Activated T-helper 17 cell treated with anti-CD3 and anti-CD28 coated beads, Interleukin-2, amount 50 U/mL, for 72 hours (primary cell): Measurements from ENCODE around the gene PTPA. TPM values are rescaled to one million over a fixed set of nuclear protein-coding genes. Genes with fewer than 3 reads are reported as not detected.

ENCODE experiments used
- ATAC-seq: fragments of 150-1000 bp; cut with Tn5 transposase; replicated peaks from 2 replicates; pipeline ENCODE4 v1.10.0; 2021; ENCODE audit warnings: mild to moderate bottlenecking, moderate library complexity
- H3K27ac Mint-ChIP-seq: one replicate; pipeline ENCODE4 v1.8.0; 2022; ENCODE audit warnings: mixed read lengths
- H3K27me3 Mint-ChIP-seq: one replicate; pipeline ENCODE4 v1.8.0; 2022; ENCODE audit warnings: mixed read lengths
- H3K36me3 Mint-ChIP-seq: one replicate; pipeline ENCODE4 v1.8.0; 2022; ENCODE audit warnings: low read depth, mild to moderate bottlenecking, mixed read lengths
- H3K4me1 Mint-ChIP-seq: one replicate; pipeline ENCODE4 v1.8.0; 2022; ENCODE audit warnings: mixed read lengths
- H3K4me3 Mint-ChIP-seq: one replicate; pipeline ENCODE4 v1.8.0; 2022; ENCODE audit warnings: mild to moderate bottlenecking, mixed read lengths
- H3K9me3 Mint-ChIP-seq: one replicate; pipeline ENCODE4 v1.8.0; 2022; ENCODE audit warnings: mixed read lengths
- total RNA-seq, 2 donors: library from RNA; stranded (reverse); gene quantifications; one replicate each; pipeline ENCODE4 v1.2.3, GENCODE V29; 2022

PTPA gene
- total RNA-seq: 100 to 1,000 TPM in 1 of 2 donors, 10 to 100 TPM in 1; 77.9 to 131 TPM

- peaks cover 16% of the 10 kb centered on the region for H3K4me1 Mint-ChIP-seq
- ATAC-seq: peak; percentile 92
- H3K27me3 Mint-ChIP-seq: no peaks in the 10 kb centered on the region
- no peaks in the 10 kb centered on the region for H3K9me3 Mint-ChIP-seq
- peak within 1 kb of the TSS; percentile 90 for H3K27ac Mint-ChIP-seq
- H3K36me3 Mint-ChIP-seq: no peaks in the 10 kb centered on the region
- H3K4me3 Mint-ChIP-seq: peak within 1 kb of the TSS; percentile 92
These were observed at the start of gene PTPA, which contains the start of gene CRAT for GRCh38 chr9:129110740-129111527. PTPA (plus strand) TSS chr9:129111415; CDS start chr9:129111601, 186 bp downstream. CRAT (minus strand) TSS chr9:129110793; CDS start chr9:129110509, 284 bp downstream.

DNA sequence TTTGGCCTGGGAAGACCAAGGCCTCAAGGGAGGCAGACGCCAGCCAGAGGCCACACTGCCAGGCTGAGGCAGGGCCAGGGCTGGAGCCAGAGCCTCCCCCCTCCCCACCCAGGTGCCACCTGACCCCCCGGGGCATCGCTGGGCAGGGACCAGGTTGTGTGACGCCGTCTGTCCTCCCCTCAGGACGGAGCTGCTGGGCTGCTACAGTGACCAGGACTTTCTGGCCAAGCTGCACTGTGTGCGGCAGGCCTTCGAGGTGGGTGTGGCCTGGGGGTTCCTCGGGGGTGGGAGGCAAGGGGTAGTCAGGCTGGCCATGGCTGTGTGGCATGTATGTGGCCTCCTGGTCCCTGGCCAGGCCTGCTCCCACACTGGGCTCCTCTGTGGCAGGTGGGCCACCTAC, 48.2 kb upstream of the PTPA start:
- no peaks in the 10 kb centered on the region for H3K4me1 Mint-ChIP-seq
- peaks cover 32% of the 10 kb centered on the region for H3K36me3 Mint-ChIP-seq
- H3K27me3 Mint-ChIP-seq: no peaks in the 10 kb centered on the region
- no peaks in the 10 kb centered on the region for H3K9me3 Mint-ChIP-seq
- no peak overlapping the region for H3K27ac Mint-ChIP-seq
- ATAC-seq: no peak
- H3K4me3 Mint-ChIP-seq: no peak overlapping the region

- Mint-ChIP-seq H3K9me3 (no peaks in the 10 kb centered on the region), H3K4me3 (no peak overlapping the region), H3K4me1 (peaks cover 3% of the 10 kb centered on the region), H3K27me3 (no peaks in the 10 kb centered on the region), H3K27ac (no peak overlapping the region), H3K36me3 (peaks cover 36% of the 10 kb centered on the region)
- no peak for ATAC-seq
These were observed 46.7 kb upstream of the PTPA start for GRCh38 chr9:129064499-129064908.

DNA sequence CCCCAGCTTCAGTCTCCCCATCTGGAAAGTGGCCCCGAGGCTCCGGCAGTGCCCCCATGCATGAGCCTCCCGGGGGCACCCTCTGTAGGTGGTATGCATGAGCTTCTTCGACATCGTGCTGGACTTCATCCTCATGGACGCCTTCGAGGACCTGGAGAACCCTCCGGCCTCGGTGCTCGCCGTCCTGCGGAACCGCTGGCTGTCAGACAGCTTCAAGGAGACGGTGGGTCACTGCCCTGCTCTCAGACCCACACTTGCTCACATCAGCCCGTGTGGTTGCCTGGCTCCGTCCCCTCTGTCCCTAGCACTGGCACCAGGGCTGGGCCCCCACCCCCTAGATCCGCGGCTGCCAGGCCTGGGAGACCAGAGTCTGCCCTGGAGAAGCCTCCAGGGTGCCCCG, 43.1 kb upstream of the PTPA start:
- Mint-ChIP-seq H3K9me3 (no peaks in the 10 kb centered on the region), H3K27ac (peak overlapping the region; percentile 89), H3K27me3 (no peaks in the 10 kb centered on the region)

DNA sequence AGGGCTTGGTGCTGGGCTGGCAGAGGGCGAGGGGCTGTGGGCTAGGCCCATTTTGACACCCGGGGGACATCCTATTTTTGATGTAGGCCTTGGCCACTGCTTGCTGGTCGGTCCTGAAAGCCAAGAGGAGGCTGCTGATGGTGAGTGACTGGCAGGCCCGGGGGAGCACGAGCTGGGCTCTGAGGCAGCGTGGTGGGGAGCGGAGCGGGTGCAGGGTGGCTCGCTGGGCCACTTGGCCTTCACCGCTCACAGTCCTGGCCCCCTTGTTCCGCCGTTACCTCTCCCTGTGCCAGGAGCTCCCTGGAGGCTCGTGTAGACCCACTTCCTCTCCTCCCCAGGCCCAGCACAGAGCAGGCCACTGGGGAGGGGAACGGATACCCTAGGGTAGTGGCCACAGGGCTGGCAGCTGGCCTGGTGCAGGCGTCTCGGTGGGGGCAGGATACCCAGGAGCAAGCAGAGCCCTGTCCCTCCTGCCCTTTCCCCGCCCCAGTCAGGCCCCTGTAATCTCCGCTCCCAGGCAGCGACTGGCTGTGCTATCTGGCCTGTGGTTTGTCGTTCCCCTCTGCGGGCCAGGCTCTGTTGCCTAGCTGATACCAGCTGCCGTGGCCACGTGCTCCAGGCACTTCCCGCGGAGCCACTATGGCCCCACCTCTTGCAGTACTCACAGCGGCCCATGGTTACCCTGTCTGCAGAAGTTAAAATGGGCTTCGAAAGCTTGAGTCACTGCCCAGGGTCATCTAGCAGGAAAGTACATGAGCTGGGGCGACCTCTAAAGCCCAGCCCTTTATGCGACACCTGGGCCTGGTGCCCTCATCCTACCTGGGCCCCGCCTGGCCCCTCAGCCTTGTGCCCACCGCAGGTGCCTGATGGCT, 42.0 kb upstream of the PTPA start:
- peaks cover 22% of the 10 kb centered on the region for H3K36me3 Mint-ChIP-seq
- no peaks in the 10 kb centered on the region for H3K27me3 Mint-ChIP-seq
- peak overlapping the region; percentile 52 for H3K4me3 Mint-ChIP-seq
- H3K9me3 Mint-ChIP-seq: no peaks in the 10 kb centered on the region
- peaks cover 3% of the 10 kb centered on the region for H3K4me1 Mint-ChIP-seq
- H3K27ac Mint-ChIP-seq: peak overlapping the region; percentile 89
- peak; percentile 87 for ATAC-seq

More for the DNA sequence above, 43.1 kb upstream of the PTPA start:
- Mint-ChIP-seq H3K4me1 (peaks cover 3% of the 10 kb centered on the region), H3K36me3 (peaks cover 30% of the 10 kb centered on the region), H3K4me3 (peak overlapping the region; percentile 52)
- ATAC-seq: no peak

GRCh38 chr9:129069862-129070641, 41.2 kb upstream of the PTPA start:
- no peak for ATAC-seq
- peak overlapping the region; percentile 52 for H3K4me3 Mint-ChIP-seq
- no peaks in the 10 kb centered on the region for H3K9me3 Mint-ChIP-seq
- peak overlapping the region; percentile 89 for H3K27ac Mint-ChIP-seq
- no peaks in the 10 kb centered on the region for H3K27me3 Mint-ChIP-seq
- peaks cover 15% of the 10 kb centered on the region for H3K36me3 Mint-ChIP-seq
- peaks cover 3% of the 10 kb centered on the region for H3K4me1 Mint-ChIP-seq

DNA sequence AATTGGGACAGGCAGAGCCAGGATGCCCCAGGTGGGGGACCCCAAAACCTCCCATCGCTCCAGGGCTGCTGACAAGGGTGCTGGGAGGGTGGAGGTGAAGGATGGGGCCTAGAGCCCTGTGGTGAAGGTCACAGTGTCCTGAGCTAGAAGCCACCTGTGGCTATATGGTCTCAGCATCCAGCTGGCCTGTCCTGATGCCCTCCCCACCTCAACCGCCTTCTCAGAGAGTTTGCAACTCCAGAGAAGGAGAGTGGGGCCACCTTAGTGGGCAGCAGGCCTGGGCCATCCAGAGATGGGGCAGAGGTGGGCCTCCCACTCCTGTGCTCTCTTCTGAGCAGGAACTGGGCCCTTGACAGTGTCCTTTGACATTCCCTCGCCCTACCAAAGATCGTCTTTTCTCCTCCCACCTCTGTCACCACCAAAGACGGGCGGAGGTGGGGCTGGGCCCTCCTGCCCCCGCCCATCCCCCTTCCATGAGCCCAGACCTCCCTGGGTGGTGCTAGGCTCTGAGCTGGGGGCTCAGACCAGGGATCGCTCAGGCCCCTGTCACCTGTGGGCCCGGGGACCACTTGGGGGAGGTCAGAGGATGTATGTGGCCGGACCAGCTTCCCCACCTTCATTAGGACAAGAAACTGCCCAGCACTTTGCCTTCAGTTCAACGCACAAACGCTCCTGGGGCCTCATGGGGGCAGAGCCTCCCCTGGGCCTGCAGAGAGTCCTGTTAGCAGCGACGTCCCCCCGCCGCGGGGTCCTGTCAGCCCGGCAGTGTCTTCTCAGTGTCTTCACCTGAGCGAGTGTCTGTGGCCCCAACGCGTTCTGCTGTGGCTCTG, 40.3 kb upstream of the PTPA start:
- H3K27ac Mint-ChIP-seq: no peak overlapping the region
- H3K4me3 Mint-ChIP-seq: no peak overlapping the region
- H3K9me3 Mint-ChIP-seq: no peaks in the 10 kb centered on the region
- ATAC-seq: no peak
- H3K27me3 Mint-ChIP-seq: no peaks in the 10 kb centered on the region
- peaks cover 7% of the 10 kb centered on the region for H3K36me3 Mint-ChIP-seq
- H3K4me1 Mint-ChIP-seq: peaks cover 8% of the 10 kb centered on the region

DNA sequence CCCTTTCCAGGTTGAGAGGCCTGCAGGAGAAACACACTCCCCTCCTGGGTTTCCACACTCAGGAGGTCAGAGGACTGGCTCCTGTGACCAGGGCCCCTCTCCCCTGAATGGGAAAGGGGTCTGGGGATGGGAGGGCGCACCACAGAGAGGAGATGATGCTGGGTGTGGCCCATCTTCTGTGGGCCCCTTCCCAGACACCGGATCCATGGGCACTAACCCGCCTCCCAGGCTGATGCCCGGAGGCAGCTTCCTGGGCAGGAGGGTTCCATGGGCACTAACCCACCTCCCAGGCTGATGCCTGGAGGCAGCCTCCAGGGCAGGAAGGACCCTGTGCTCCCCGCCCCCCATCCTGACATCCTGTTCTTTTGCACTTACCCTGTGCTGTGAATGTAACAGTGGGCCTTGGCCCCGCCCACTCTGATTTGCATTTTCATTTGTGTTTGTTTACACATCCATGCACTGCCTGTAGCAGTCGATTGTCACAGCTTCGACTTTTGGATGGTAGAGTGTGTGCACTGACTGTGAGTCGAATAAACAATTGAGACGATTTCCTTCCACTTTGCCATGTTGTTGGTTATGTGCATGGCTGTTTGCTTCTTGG, 39.6 kb upstream of the PTPA start:
- no peak for ATAC-seq
- H3K27me3 Mint-ChIP-seq: no peaks in the 10 kb centered on the region
- H3K27ac Mint-ChIP-seq: no peak overlapping the region
- peaks cover 8% of the 10 kb centered on the region for H3K4me1 Mint-ChIP-seq
- peaks cover 5% of the 10 kb centered on the region for H3K36me3 Mint-ChIP-seq
- H3K9me3 Mint-ChIP-seq: no peaks in the 10 kb centered on the region
- H3K4me3 Mint-ChIP-seq: no peak overlapping the region

GRCh38 chr9:129072171-129072570, 39.0 kb upstream of the PTPA start:
- Mint-ChIP-seq H3K27ac (no peak overlapping the region), H3K36me3 (peaks cover 5% of the 10 kb centered on the region), H3K4me3 (no peak overlapping the region), H3K27me3 (no peaks in the 10 kb centered on the region), H3K4me1 (peaks cover 8% of the 10 kb centered on the region), H3K9me3 (no peaks in the 10 kb centered on the region)
- no peak for ATAC-seq

DNA sequence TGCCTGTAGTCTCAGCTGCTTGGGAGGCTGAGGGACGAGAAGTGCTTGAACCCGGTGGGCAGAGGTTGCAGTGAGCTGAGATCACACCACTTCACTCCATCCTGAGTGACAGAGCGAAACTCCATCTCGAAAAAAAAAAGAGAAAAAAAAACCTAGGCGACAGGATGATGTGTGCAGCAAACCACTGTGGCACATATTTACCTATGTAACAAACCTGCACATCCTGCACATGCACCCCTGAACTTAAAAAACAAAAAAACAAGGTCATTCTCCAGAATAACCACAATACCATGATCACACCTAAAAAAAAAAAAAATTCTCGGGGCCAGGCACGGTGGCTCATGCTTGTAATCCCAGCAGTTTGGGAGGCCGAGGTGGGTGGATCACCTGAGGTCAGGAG, 37.8 kb upstream of the PTPA start:
- H3K36me3 Mint-ChIP-seq: peaks cover 5% of the 10 kb centered on the region
- no peaks in the 10 kb centered on the region for H3K9me3 Mint-ChIP-seq
- H3K4me3 Mint-ChIP-seq: peak overlapping the region; percentile 21
- H3K27ac Mint-ChIP-seq: peak overlapping the region; percentile 67
- peaks cover 8% of the 10 kb centered on the region for H3K4me1 Mint-ChIP-seq
- H3K27me3 Mint-ChIP-seq: no peaks in the 10 kb centered on the region
- peak; percentile 61 for ATAC-seq

GRCh38 chr9:129074106-129074505, 37.1 kb upstream of the PTPA start:
- Mint-ChIP-seq H3K36me3 (no peaks in the 10 kb centered on the region), H3K4me3 (no peak overlapping the region), H3K9me3 (no peaks in the 10 kb centered on the region), H3K27ac (no peak overlapping the region), H3K4me1 (peaks cover 5% of the 10 kb centered on the region), H3K27me3 (no peaks in the 10 kb centered on the region)
- no peak for ATAC-seq

DNA sequence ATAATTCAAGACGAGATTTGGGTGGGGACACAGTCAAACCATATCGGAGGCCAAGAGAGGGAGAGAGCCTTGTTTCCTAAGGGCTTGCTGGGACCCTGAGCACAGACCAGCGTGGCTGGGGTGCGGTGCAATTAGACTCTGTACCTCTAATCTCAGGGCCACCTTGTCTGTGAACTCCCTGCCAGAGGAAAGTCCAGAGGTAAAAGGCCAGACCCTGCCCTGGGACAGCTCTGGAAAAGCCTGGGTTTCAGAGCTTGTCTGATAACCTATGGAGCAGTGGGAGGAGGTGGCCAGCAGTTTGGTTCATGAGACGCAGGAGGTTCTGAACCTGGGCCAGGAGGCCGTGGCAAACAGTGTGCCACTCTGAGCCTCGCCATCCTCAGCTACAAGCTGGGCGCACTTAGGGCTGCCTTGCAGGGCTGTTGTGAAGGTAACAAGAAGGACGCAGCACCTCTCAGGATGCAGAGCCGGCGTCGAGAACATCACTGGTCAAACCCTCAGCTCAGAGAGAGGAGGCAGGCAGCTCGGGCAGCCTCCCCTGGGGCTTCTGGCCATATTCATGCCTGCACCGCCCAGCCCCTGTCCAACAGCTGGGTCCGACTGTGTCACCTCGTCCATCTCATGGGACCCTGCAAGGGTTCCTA, 35.1 kb upstream of the PTPA start:
- ATAC-seq: no peak
- H3K36me3 Mint-ChIP-seq: no peaks in the 10 kb centered on the region
- H3K9me3 Mint-ChIP-seq: no peaks in the 10 kb centered on the region
- no peak overlapping the region for H3K4me3 Mint-ChIP-seq
- no peaks in the 10 kb centered on the region for H3K27me3 Mint-ChIP-seq
- H3K4me1 Mint-ChIP-seq: peaks cover 5% of the 10 kb centered on the region
- peak overlapping the region; percentile 55 for H3K27ac Mint-ChIP-seq

DNA sequence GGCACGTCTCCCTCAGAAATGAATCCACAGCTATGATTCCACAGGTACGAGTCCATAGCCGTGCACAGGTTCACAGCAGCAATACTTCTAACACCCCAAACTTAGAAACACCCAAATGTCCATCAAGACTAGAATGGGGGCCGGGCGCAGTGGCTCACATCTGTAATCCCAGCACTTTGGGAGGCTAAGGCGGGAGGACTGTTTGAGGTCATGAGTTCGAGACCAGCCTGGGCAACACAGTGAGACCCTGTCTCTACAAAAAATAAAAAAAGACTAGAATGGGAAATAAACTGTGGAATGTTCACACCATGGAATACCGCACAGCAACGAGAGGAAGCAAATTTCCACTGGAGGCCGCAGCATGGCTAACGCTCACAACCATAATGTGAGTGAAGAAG, 34.6 kb upstream of the PTPA start:
- H3K4me3 Mint-ChIP-seq: no peak overlapping the region
- no peaks in the 10 kb centered on the region for H3K36me3 Mint-ChIP-seq
- no peak overlapping the region for H3K27ac Mint-ChIP-seq
- H3K9me3 Mint-ChIP-seq: no peaks in the 10 kb centered on the region
- ATAC-seq: no peak
- H3K27me3 Mint-ChIP-seq: no peaks in the 10 kb centered on the region
- H3K4me1 Mint-ChIP-seq: peaks cover 5% of the 10 kb centered on the region
